ENCODE data around the gene ABCA8.
"Not testable (repeated sequence)": the region's sequence is repeated elsewhere in the genome, so short reads cannot be mapped to it uniquely, and the experiment has no call there.

Gene ABCA8

GRCh38 chr17:68830313-68830712, 124.9 kb downstream of the ABCA8 start:
- no peak for DNase-seq (ENCODE audit: extremely low read depth in 1 of 2, low read depth in 1 of 2)

GRCh38 chr17:68829211-68829610, 126.0 kb downstream of the ABCA8 start:
- no peak for DNase-seq (ENCODE audit: extremely low read depth in 1 of 2, low read depth in 1 of 2)

- no peak for DNase-seq (ENCODE audit: extremely low read depth in 1 of 2, low read depth in 1 of 2)
These were observed 130.5 kb downstream of the ABCA8 start for GRCh38 chr17:68824707-68825106.

- not testable (repeated sequence) for DNase-seq (ENCODE audit: extremely low read depth in 1 of 2, low read depth in 1 of 2)
These were observed 131.0 kb downstream of the ABCA8 start for GRCh38 chr17:68824185-68824584.

- DNase-seq (ENCODE audit: extremely low read depth in 1 of 2, low read depth in 1 of 2), result no peak
These were observed 132.4 kb downstream of the ABCA8 start for GRCh38 chr17:68822719-68823289.

GRCh38 chr17:68821860-68822696, 133.1 kb downstream of the ABCA8 start:
- no peak for DNase-seq (ENCODE audit: extremely low read depth in 1 of 2, low read depth in 1 of 2)

- DNase-seq (ENCODE audit: extremely low read depth in 1 of 2, low read depth in 1 of 2), result no peak
These were observed 134.2 kb downstream of the ABCA8 start for GRCh38 chr17:68820825-68821481.

GRCh38 chr17:68820476-68820824, 134.7 kb downstream of the ABCA8 start:
- no peak for DNase-seq (ENCODE audit: extremely low read depth in 1 of 2, low read depth in 1 of 2)

GRCh38 chr17:68819465-68819864, 135.7 kb downstream of the ABCA8 start:
- DNase-seq (ENCODE audit: extremely low read depth in 1 of 2, low read depth in 1 of 2), result no peak

All from activated CD8-positive, alpha-beta memory T cell treated with anti-CD3 and anti-CD28 coated beads for 1 hour (primary cell).